PC-9 (cell line): ENCODE results near the gene RHO.

Experiments used
- EZH2 ChIP-seq: fragments of 200-600 bp; sonication (generic); IDR thresholded peaks from 2 replicates; pipeline ENCODE4 v1.8.0; 2017; ENCODE audit warnings: antibody characterized with exemption, low read depth
- TF ChIP-seq, protein P1 (sequence below): fragments of 200-600 bp; sonication (generic); conservative IDR thresholded peaks from 2 replicates; pipeline ENCODE4 v1.6.1; 2017; ENCODE audit warnings: mixed run types, antibody characterized with exemption, mild to moderate bottlenecking, moderate library complexity

DNA sequence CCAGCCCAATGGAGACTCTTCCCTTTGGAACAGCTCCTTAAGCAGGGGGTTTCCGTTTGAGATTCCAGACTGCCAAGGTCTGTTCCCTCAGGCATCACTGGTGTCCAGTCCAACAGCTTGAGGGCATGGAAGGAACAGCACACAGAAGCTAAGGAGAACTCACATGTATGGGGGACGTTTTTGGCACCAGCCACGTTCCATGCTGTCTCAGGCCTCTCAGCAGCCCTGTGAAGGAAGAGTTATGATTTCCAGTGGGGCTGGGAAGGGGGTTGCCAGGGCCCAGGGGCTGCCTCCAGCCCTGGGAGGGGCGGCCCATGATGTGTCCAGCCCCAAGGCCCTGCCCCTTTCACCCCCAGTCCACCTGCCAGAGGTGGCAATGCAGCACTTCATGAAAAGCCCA, 7.5 kb upstream of the RHO start:
- TF ChIP-seq, protein P1, sequence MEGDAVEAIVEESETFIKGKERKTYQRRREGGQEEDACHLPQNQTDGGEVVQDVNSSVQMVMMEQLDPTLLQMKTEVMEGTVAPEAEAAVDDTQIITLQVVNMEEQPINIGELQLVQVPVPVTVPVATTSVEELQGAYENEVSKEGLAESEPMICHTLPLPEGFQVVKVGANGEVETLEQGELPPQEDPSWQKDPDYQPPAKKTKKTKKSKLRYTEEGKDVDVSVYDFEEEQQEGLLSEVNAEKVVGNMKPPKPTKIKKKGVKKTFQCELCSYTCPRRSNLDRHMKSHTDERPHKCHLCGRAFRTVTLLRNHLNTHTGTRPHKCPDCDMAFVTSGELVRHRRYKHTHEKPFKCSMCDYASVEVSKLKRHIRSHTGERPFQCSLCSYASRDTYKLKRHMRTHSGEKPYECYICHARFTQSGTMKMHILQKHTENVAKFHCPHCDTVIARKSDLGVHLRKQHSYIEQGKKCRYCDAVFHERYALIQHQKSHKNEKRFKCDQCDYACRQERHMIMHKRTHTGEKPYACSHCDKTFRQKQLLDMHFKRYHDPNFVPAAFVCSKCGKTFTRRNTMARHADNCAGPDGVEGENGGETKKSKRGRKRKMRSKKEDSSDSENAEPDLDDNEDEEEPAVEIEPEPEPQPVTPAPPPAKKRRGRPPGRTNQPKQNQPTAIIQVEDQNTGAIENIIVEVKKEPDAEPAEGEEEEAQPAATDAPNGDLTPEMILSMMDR: no peak
- no peak for TF ChIP-seq EZH2
